GM19351 (cell line): ENCODE measurements around the gene TRIM15.
"Not testable (repeated sequence)": the region's sequence is repeated elsewhere in the genome, so short reads cannot be mapped to it uniquely, and the experiment has no call there.

Source experiments
- ATAC-seq: cut with Tn5 transposase; IDR thresholded peaks from one replicate; pipeline ENCODE4 v1.9.1; 2021; ENCODE audit warnings: mild to moderate bottlenecking, moderate library complexity; ENCODE audit not compliant: unreplicated experiment

The TRIM15 gene

GRCh38 chr6:30195951-30196350 lies 32.6 kb downstream of the TRIM15 start:
- ATAC-seq = no peak

GRCh38 chr6:30196376-30196775 lies 33.0 kb downstream of the TRIM15 start:
- no peak for ATAC-seq

DNA sequence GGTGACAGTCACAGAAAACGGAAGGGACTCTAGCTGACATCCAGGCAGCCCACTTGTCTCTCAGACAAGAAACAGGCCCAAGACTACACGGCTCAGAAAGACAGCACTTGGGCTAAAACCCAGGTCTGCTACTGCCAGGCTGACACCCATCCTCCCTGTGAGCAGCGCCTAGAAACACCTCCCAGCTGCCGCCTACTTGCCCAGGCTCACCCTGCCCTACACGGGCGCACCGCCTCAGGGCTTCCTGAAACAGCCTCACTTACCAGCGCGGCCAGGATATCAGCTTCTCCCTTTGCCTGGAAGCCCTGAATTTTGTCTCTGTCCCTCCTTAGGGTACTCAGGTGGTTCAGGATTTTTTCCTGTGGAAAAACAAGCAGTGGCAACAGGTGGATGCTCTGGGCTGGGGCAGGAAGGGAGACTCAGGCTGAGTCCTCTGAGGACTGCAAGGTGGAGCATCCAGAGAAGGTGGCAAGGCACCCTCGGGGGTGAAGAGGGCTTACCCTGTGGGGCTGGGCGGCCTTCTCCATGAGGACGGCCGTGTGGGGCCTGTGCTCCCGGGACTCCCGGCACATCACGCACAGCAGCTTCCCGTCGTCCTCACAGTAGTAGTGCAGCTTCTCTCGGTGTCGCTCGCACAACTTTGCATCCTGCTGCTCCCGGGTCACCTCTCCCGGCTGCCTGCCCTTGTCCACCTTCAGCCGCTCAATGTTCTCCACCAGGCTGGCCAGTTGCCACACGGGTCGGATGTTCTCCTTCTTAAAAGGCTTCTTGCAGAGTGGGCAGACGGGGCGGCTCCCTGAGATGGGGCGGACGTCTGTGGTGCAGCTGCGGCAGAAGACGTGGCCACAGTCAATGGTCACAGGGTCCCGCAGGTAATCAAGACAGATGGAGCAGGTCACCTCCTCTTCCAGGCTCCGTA lies 35.1 kb downstream of the TRIM15 start:
- ATAC-seq = no peak

DNA sequence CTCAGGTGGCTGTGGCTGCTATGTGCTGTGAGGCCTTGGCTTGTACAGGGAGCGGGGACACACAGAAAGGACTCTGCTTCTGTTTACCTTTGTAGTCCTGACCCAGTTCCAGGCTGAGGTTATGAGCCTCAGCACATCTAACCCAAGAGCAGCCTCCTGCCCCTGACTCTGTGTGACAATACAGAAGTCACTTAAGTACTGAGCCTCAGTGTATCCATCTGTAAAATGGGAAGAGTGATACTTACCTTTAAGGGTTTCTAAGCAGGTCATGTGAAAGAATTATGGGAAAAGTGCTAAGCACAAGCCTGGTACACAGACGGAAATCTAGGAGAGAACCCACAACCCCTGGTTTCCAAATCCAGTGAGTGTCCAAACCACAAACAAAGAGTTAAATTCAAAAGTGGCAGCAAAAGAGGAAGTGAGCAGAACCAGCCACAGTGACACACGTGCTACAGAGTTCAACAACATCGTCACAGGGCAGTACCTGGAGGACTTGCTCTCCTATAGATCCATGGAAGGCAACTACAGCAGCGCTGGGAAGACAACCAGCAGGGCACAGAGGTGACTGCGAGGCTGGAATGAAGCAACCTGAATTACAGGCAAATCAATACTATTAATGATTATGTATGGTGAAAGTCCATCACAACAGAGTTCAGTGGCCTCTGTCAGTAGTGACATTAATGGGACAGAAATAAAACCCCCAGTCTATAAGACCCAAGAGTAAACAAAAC lies 37.4 kb downstream of the TRIM15 start:
- peak; percentile 50 for ATAC-seq

DNA sequence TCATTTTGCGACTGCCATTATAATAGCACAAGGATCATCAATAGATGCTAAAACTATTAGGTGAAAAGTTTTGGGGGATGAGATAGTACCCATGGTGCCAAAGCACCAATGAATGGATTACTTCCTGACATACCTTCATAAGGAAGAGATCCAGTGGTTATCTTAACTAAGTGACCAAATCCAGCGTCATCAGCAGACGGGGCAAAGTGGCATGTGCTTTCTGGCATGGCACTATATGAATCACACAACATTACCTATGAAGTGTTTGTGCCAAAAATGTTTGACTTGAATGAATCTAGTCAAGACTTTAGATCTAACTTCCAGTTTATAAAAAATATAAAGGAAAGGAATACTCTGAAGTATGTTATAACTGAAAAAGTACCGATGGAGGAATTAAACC lies 39.0 kb downstream of the TRIM15 start:
- no peak for ATAC-seq

- ATAC-seq = no peak
These were observed 40.8 kb downstream of the TRIM15 start for GRCh38 chr6:30204116-30204515.

DNA sequence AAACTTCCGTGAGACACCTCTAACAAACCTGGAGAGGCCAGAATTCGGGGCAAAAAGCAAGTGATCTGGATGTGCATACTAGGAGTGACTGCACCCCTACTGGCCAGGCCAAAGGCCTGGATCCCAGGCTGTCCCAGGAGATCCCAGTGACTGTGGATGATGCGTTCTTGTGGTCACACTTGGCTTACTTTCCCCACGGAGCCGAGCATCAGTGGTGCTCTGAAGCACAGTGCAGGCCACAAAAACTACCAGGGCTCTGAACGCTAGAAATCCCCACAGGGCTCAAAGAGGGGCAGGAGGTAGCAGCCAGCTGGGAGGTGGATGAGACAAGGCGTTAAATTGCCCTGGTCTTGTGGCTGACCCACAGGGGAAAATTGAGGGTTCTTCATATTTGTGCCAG lies 42.8 kb downstream of the TRIM15 start:
- ATAC-seq = no peak

DNA sequence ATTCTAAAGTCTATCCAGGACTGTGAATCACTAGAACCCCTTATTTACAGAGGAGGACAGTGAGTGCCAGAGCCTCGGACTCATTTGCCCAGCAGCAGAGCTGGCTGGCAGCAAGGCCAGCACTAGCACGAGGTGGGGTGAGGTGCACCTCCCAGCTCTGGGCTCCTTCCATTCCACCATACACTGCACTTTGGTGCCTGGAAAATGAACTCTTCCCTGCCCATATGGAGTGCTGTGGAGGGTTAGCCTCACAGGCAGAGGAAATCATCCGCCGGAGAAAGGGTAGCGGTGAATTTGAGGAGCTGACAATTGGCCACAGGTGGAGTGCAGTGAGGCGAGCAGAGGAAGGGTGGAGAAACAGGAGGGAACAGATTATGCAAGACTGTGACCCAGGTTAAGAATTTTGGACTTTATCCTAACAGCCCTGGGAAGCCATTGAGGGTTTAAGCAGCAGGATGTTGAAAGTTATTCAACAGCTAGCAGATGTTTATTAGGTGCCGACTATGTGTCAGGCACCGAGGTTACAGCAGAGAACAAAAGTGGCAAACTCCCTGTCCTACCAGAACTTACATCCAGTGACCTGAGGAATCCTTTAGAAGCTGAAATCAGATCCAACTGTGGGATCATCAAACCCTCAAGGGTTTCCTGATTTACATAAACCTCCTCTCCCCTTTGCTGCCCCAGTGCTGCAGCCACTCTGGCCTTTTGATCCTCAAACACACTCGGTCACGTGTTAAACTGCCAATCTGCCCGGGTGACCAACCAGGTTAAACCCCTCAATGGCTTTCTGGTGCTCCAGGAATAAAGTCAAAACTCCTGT lies 43.7 kb downstream of the TRIM15 start:
- no peak for ATAC-seq

DNA sequence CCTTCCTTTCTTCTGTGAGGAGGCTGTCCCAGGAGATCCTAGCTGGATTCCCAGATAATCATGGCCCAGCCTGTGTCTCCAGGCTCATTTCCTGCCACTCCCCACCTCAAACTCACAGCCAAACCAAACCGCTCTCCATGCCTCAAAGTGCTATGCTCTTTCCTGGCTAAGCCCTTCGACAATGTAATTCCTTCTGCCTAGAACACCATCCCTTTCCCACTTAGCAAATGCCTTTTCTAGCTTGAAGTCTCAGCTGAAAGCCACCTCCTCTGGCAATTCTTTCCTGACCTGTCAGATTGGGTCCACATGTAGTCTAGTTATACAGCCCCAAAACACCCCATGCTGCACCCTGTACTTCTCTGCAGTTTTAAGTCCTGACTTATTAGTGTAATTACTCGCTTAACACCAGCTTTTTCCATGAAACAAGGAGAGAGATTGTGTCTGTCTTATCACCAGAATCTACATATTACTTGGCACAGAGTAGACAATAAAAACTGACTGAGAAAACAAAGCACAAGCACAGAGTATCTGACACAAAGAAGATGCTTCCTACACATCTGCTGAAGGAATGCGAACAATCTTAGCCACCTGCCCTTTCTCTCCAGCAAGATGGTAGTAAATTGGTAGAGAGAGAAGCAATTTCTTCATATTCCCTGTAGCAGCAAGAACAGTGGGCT lies 44.4 kb downstream of the TRIM15 start:
- no peak for ATAC-seq

DNA sequence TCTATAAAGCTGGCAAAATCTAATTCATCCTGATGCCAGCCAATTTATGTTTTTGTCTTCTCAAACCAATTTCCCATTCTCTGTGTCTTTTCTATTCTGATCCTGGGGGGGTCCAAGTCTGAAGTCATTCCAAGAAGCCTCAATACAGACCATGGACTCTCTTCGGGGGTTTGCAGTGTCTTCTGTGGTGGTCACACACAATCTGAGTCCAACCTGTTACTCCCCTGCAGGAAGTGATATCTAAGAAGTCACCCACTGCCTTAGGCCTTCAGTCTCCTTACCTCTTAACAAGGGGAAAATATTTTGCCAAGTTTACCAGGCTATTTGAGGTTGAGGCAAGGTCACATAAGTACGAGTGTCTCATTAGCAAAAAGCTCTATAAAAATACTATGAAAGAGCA lies 48.0 kb downstream of the TRIM15 start:
- ATAC-seq = no peak

DNA sequence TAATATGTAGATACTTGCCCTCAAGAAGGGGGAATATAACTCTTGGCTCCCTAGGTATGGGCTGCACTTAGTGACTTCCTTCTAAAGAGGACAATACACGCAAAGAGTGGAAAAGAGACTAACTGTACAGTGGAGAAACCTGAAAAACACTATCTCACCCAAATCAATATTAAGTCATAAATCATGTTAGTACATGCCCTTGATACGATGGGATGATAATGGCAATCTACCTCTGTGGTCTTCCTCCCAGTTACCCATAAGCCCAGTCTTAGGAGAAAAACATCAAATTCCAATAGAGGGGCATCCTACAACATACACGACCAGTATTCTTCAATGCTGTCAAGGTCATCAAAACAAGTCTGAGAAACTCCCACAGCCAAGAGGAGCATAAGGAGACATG lies 48.6 kb downstream of the TRIM15 start:
- no peak for ATAC-seq

GRCh38 chr6:30212865-30213666 lies 49.7 kb downstream of the TRIM15 start, which contains the start of gene TRIM26:
TSS of gene TRIM26 (minus strand) at chr6:30213406. CDS start at chr6:30199103, 14,303 bp downstream.
- peak; percentile 73 for ATAC-seq

DNA sequence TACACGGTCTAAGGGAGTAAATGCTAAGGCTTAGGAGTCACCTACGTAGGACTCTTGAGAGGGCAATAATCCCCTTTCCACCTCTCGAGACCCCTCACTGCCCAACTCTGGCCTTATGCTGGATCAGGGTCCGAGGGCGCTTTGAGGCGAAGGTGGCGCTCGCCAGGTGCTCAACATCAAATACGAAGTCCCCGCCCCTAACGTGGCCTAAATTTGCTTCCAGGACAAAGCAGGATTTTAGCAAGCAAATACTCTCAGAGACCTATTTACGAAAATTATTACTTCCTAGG lies 50.3 kb downstream of the TRIM15 start:
- no peak for ATAC-seq

DNA sequence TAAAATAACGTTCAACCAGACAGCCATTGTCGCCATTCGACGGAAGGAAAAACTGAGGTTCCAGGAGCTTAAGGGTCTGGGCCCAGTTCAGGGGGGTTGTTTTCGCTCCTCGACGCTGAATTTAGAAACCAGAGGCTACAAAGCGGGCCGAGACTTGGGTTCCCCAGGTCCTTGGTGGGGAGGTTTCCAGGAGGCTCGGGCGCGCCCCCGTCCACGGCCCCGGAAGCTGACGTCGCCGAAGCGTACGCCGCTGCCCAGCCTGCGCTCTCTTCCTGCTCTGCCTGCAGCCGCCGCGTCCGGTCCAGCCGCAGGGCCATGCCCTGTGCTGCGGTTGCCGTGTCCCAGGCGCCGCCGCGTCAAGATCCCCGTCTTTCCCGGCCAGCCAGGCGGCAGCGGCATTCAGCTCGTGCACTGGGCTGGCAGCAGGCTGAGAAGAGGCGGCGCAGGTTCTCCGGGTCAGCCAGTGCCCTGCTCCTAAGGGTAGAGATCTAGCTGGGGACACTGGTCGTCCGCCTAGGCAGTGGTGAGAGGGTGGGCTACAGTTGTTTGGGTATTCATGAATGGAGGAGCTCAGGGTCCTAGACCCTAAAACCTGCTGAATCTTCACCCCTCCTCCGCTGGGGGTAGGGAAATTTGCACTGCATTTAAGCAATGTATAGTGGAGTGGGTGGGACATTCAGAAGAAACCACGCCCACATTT lies 50.8 kb downstream of the TRIM15 start:
- ATAC-seq = peak; percentile 51

GRCh38 chr6:30214657-30214982 lies 51.3 kb downstream of the TRIM15 start:
- ATAC-seq = no peak

GRCh38 chr6:30216096-30216495 lies 52.8 kb downstream of the TRIM15 start:
- ATAC-seq = no peak

DNA sequence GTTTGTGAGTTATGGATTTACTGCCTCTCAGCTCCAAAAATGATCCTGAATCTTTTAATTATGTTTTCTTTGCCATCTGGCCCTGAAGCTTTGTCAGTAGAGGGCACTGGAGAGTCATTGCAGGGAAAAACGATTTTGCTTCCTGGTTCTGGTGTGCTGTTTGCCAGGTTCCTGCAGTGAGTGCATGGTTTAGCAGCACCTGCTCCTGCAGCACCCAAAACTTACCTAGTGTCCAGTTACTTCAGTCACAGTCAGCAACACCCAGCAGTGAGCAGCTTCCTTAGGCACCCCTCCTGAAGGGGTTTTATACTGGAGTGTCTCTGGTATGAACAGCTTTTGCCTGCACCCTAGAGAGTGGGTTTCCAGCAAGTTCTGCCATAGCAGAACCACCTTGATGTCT lies 55.9 kb downstream of the TRIM15 start:
- no peak for ATAC-seq

GRCh38 chr6:30221395-30221794 lies 58.0 kb downstream of the TRIM15 start:
- not testable (repeated sequence) for ATAC-seq

GRCh38 chr6:30221956-30222355 lies 58.6 kb downstream of the TRIM15 start:
- not testable (repeated sequence) for ATAC-seq
